NK-92 treated with Interleukin-12 subunit alpha and Interleukin-12 subunit beta, amount 100 ng/mL, for 24 hours (cell line): ENCODE measurements around the gene FNBP1.

Experiments used
- DNase-seq: peaks from one replicate; lab custom pipeline; 2025; lab: John Stamatoyannopoulos, UW

FNBP1 gene

GRCh38 chr9:129889941-129890717 lies 152.9 kb downstream of the FNBP1 start:
- DNase-seq, result no peak

- no peak for DNase-seq
These were observed 153.7 kb downstream of the FNBP1 start for GRCh38 chr9:129889122-129889940.

GRCh38 chr9:129888293-129889121 lies 154.5 kb downstream of the FNBP1 start:
- peak; percentile 93 for DNase-seq

GRCh38 chr9:129887334-129888292 lies 155.4 kb downstream of the FNBP1 start:
- peak; percentile 26 for DNase-seq

GRCh38 chr9:129886226-129887174 lies 156.5 kb downstream of the FNBP1 start:
- peak; percentile 56 for DNase-seq

- DNase-seq, result peak; percentile 88
These were observed 157.3 kb downstream of the FNBP1 start for GRCh38 chr9:129885670-129886106.

GRCh38 chr9:129885018-129885669 lies 157.8 kb downstream of the FNBP1 start:
- peak; percentile 53 for DNase-seq

- peak; percentile 90 for DNase-seq
These were observed 158.6 kb downstream of the FNBP1 start for GRCh38 chr9:129884220-129885017.

- DNase-seq, result no peak
These were observed 161.3 kb downstream of the FNBP1 start for GRCh38 chr9:129881547-129882324.

GRCh38 chr9:129880654-129881546 lies 162.1 kb downstream of the FNBP1 start:
- DNase-seq, result no peak

- DNase-seq, result no peak
These were observed 162.9 kb downstream of the FNBP1 start for GRCh38 chr9:129879991-129880653.

GRCh38 chr9:129879103-129879699 lies 163.8 kb downstream of the FNBP1 start:
- no peak for DNase-seq

- DNase-seq, result no peak
These were observed 164.7 kb downstream of the FNBP1 start for GRCh38 chr9:129878291-129878690.

GRCh38 chr9:129876815-129877214 lies 166.2 kb downstream of the FNBP1 start:
- peak; percentile 27 for DNase-seq

- no peak for DNase-seq
These were observed 167.1 kb downstream of the FNBP1 start for GRCh38 chr9:129875687-129876395.
